ENCODE data around the gene MPZL2. TPM values are rescaled to one million over a fixed set of nuclear protein-coding genes. Genes with fewer than 3 reads are reported as not detected.

Gene MPZL2
- total RNA-seq, 4 donors from 2014 or later, result 1.2 to 7.9 (median 3.4) TPM

- no peaks in the 10 kb centered on the region for H3K4me1 ChIP-seq
- no peak overlapping the region for H3K27ac ChIP-seq
- ATAC-seq (no peak), DNase-seq (no peak)
- TF ChIP-seq POLR2A (IDR thresholded peaks at IDR 0.05), result no peak
- TF ChIP-seq CTCF (IDR thresholded peaks at IDR 0.05 in 4 of 5, conservative IDR thresholded peaks at IDR 0.05 in 1 of 5), result no peak
- H3K36me3 ChIP-seq, result no peaks in the 10 kb centered on the region
- no peak overlapping the region for H3K4me3 ChIP-seq
- intact Hi-C loops (cut with DNase I; ENCODE audit: low total_unique reads) (no loop called here), in situ Hi-C loops (cut with MboI; ENCODE audit: low sequenced_read_pairs in 4 of 4) (no loop called here)
- H3K27me3 ChIP-seq, result no peaks in the 10 kb centered on the region
- no peaks in the 10 kb centered on the region for H3K9me3 ChIP-seq
Measured at GRCh38 chr11:118231461-118231860, 32.6 kb downstream of the MPZL2 start.

- in situ Hi-C loops (cut with MboI; ENCODE audit: low sequenced_read_pairs in 4 of 4), result no loop called here
Measured at GRCh38 chr11:118230088-118230487, 34.0 kb downstream of the MPZL2 start.

GRCh38 chr11:118229274-118229847 lies 34.7 kb downstream of the MPZL2 start:
- DNase-seq (no peak), ATAC-seq (no peak)
- no peak for TF ChIP-seq POLR2A (IDR thresholded peaks at IDR 0.05)
- no peak for TF ChIP-seq CTCF (IDR thresholded peaks at IDR 0.05 in 4 of 5, conservative IDR thresholded peaks at IDR 0.05 in 1 of 5)
- Histone ChIP-seq H3K27me3 (no peaks in the 10 kb centered on the region), H3K4me1 (no peaks in the 10 kb centered on the region), H3K4me3 (no peak overlapping the region), H3K27ac (no peak overlapping the region), H3K9me3 (no peaks in the 10 kb centered on the region), H3K36me3 (no peaks in the 10 kb centered on the region)
- in situ Hi-C loops (cut with MboI; ENCODE audit: low sequenced_read_pairs in 4 of 4) (no loop called here), intact Hi-C loops (cut with DNase I; ENCODE audit: low total_unique reads) (no loop called here)

More at GRCh38 chr11:118230088-118230487, 34.0 kb downstream of the MPZL2 start:
- ATAC-seq, result no peak
- no peaks in the 10 kb centered on the region for H3K4me1 ChIP-seq
- no peaks in the 10 kb centered on the region for H3K9me3 ChIP-seq
- DNase-seq, result no peak
- no peaks in the 10 kb centered on the region for H3K36me3 ChIP-seq
- H3K27ac ChIP-seq, result no peak overlapping the region
- intact Hi-C loops (cut with DNase I; ENCODE audit: low total_unique reads), result no loop called here
- no peak overlapping the region for H3K4me3 ChIP-seq
- H3K27me3 ChIP-seq, result no peaks in the 10 kb centered on the region
- TF ChIP-seq CTCF (IDR thresholded peaks at IDR 0.05 in 4 of 5, conservative IDR thresholded peaks at IDR 0.05 in 1 of 5) (no peak), POLR2A (IDR thresholded peaks at IDR 0.05) (no peak)

GRCh38 chr11:118227865-118228785 lies 36.0 kb downstream of the MPZL2 start:
- no peaks in the 10 kb centered on the region for H3K9me3 ChIP-seq
- ATAC-seq, result no peak
- TF ChIP-seq CTCF (IDR thresholded peaks at IDR 0.05 in 4 of 5, conservative IDR thresholded peaks at IDR 0.05 in 1 of 5) (no peak), POLR2A (IDR thresholded peaks at IDR 0.05) (no peak)
- H3K27ac ChIP-seq, result no peak overlapping the region
- no peak overlapping the region for H3K4me3 ChIP-seq
- no peaks in the 10 kb centered on the region for H3K36me3 ChIP-seq
- in situ Hi-C loops (cut with MboI; ENCODE audit: low sequenced_read_pairs in 4 of 4) (no loop called here), intact Hi-C loops (cut with DNase I; ENCODE audit: low total_unique reads) (no loop called here)
- no peaks in the 10 kb centered on the region for H3K4me1 ChIP-seq
- DNase-seq, result no peak
- no peaks in the 10 kb centered on the region for H3K27me3 ChIP-seq

All from gastrocnemius medialis (tissue), 4 donors.